Breast epithelium (tissue), 3 donors: Measurements from ENCODE around the gene PTDSS2.

Experiments used
- CTCF ChIP-seq, 3 donors: fragments of 450-650 bp; IDR thresholded peaks; one replicate each; pipeline ENCODE4 v1.5.1; 2016 to 2017; ENCODE audit warnings: antibody characterized with exemption in 3 of 3, mild to moderate bottlenecking in 3 of 3, moderate library complexity in 3 of 3
- POLR2AphosphoS5 ChIP-seq, 3 donors: sonication (generic); formaldehyde crosslinking; IDR thresholded peaks; one replicate each; pipeline ENCODE4 v1.6.1; 2017; ENCODE audit warnings: antibody characterized with exemption in 3 of 3

DNA sequence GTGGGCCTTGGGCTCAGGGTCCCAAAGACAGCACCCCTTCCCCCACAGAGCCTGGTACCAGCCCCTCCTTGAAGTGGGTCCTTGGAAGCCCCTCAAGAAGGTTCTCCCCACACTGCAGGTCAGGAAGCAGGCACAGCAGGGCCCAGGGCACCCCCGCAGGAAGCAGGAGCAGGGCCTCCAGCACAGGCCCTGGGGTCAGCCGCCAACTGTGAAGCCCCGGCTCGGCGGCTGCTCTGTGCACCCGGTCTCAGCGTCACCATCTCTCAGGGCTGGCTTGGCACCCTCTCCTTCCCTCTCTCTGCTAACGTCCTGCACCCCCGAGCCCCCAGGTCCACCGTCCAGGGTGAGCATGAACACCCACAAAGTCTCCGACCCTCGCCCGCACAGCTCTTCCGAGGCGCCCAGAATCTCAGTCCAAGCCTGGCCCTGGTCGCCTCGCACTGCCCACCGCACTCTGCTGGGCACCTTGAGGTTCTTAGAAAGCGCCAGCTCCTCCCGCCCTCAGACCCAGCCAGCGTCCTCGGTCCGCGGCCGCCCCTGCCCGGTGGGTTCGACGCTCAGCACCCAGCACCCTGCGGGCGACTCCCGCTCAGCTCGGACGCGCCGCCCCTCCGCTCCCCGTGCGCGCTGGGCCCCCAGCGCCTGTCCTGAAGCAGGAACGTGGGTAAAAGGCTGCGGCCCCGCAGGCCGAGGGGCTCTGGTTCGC, 33.9 kb upstream of the PTDSS2 start:
- TF ChIP-seq CTCF (IDR thresholded peaks at IDR 0.05): no peak
- no peak for TF ChIP-seq POLR2AphosphoS5 (IDR thresholded peaks at IDR 0.05)
